ENCODE measurements around the gene CTDSP2.
"Not testable (repeated sequence)": the region's sequence is repeated elsewhere in the genome, so short reads cannot be mapped to it uniquely, and the experiment has no call there.

Gene CTDSP2

DNA sequence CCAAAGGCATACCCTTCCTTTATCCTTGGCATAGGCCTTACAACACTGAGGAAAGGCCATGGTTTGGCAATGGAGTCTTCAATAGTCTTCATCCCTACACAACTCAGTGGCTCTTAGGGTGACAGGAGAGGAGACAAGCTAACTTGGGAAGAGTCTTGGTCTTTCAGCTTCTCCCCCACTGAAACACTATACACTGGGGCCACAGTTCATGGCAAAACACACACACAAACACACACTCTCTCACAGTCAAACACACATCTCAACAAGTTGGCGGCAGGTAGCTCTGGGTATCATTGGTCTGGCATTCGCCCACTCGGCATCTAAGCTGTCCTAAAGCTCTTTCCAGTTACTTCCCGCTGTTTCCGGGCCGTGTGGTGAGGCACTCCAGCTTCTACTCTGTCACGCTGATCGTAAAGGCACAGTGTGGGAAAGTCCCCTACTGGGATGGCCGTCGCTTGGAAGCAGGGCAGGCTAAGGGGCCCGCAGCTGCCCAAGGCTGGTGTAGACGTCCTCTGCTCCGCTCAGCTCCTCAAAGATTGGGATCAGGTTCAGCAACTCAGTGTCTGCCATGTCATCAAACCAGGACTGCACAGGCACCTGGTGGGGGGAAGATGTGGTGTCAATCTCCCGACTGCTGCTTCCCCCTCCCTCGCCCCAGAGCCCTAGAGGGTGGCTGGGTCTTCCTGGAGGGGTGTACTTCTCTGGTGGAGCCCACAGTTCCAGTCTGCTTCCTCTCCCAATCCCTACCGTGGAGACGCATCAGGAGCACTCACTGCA, 23.2 kb downstream of the CTDSP2 start:
- no peak for DNase-seq
- intact Hi-C loops (cut with DNase I) = no loop called here

DNA sequence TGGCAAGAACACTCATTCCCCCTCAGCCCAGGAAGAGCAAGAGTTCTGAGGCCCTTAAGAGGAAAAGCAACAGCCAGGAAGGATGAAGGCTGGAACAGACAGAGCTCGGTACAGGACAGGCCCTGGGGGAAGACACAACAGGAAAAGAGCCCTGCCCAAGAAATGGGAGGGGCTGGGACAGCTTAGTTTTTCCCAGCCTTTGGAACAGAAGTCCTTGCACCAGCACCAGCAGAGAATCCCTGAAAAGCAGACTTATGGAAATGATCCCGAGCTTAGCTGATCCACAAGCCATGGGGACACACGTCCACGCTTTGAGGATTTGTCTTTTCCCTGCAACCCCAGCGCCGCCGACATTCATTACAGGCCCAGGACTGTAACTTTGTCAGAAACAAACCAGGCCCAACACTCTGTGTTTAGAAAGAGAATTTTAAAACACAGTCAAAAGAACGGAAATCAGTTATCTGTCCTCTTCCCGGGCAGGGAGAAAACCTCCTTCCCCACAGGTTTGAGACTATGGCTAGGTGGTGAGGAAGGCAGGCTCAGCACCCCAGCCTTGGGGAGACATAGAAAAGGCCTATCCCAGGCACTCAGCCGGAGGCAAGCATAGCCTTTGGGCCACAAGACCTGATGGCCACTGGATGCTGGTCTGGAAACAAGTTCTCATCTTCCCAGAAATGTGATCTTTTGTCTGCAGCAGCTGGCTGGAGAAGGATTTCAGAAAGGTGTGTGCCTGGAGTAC, 24.0 kb downstream of the CTDSP2 start:
- DNase-seq = no peak
- intact Hi-C loops (cut with DNase I) = no loop called here

DNA sequence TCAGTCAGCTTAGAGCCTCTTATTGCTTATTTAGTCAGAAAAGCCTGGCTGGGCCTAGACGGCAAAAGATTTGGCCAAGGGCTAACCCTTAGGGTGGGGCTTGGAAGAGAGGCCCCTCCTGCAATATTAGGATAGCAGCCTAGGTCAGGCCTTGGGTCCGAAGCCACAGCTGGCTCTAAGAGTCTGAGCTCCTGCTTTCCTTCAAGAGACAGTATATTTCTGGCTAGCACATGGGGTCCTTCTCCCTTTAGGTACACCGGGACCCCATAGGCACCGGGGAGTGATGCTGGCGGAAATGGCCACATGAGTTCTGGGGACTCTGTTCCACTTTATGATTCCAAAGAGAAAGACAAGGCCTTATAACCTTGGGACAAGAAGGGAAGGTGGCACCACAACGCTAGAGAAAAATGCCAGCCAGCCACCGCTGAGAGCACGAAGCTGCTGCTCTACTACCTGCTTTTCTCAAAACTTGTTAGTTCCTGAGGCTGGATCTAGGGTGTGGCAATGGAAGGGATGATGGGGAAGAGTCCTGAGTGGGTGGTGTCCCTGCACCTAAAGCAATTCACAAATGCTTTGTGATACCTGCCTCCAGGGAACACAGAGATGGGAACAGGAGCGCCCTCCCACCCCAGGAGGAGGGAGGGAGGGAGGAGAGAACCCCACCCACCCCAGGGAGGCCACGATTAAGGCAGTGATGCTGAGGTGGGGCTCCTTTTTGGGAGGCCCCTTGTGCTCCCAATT, 24.9 kb downstream of the CTDSP2 start:
- intact Hi-C loops (cut with DNase I) = no loop called here
- peak in 39 of 42 donors; percentile 40 to 91 (median 71) for DNase-seq

DNA sequence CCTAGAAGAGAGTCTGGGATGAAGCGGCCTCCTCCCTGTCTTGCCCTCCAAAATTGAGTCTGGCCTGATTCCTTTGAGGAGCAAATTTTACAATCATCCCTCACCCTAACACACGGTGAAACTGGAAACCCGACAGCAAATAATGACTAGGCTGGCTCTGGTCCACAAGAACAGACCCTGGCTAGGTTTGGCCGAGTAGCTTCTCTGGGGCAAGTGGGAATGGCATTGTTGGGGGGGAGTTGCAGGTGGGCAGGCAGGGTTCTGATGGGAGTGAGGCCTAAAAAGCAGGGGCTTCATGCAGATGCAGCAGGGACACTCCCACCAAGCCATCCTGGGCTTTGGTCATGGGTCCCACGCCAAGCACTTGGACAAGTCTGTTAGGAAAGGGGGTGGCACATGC, 25.5 kb downstream of the CTDSP2 start:
- intact Hi-C loops (cut with DNase I); DNase-seq: not testable (repeated sequence)

DNA sequence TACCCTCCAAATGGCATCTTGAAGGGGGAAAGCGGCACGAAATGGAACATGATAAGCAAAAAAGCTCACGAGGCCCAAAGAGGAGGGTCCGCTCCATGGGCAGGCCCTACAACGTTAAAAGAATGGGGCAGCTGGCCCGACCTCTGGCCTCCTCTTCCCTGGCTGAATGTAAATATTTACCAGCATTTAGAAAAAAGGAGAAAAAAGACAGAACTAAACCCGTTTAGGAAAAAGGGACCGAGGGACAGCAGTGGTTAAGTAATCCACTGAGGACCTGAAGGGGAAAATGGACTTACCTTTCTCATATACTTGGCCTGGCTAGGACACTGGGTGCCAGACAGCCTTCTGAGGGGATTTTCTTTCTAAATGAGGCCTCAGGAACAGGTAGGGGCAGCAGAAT, 26.4 kb downstream of the CTDSP2 start:
- intact Hi-C loops (cut with DNase I) = not testable (repeated sequence)

DNA sequence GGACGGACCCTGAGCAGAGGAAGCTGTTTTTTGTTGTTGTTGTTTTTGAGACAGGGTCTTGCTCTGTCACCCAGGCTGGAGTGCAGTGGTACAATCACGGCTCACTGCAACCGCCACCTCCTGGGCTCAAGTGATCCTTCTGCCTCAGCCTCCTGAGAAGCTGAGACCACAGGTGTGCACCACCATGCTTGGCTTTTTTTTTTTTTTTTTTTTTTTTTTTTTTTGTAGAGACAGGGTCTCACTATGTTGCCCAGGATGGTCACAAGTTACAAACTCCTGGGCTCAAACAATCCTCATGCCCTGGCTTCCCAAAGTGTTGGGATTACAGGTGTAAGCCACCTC, 28.6 kb downstream of the CTDSP2 start:
- DNase-seq = not testable (repeated sequence)

More for the DNA sequence above, 26.4 kb downstream of the CTDSP2 start:
- DNase-seq = not testable (repeated sequence)

DNA sequence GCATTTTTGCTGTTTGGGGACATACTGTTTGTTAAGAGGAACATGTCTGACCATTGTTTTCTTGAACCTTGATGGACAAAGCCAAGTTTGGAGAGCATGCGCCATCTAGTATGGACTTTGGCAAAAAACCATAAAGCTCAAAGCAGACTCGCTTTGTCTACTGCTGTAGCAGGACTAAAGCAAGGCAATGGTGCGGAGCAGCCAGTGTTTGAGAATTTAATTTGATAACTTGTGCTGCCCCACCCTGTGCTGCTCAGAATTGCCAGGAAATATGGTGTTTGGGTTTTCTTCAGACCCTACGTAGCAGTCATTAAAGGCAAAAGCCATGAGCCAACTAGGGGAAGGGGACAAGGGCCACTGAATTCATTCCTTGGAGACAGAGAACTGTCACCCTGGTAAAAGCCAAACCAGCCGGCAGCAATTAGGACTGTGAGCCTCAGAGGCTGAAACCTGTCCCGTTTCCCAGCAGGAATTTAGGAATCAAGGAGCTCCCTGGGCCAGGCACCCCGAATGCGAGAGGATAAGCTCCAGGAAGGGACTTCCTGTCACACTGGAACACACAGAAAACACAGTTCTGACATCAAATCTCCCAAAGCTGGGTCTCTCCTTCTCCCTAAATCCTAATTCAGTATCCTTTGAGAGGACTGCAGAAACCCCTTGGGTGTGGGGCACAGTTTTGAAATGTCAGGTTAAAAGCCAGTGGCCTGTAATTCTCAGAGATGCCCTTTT, 29.1 kb downstream of the CTDSP2 start:
- DNase-seq = no peak
- intact Hi-C loops (cut with DNase I) = no loop called here

More for the DNA sequence above, 28.6 kb downstream of the CTDSP2 start:
- intact Hi-C loops (cut with DNase I) = not testable (repeated sequence)

DNA sequence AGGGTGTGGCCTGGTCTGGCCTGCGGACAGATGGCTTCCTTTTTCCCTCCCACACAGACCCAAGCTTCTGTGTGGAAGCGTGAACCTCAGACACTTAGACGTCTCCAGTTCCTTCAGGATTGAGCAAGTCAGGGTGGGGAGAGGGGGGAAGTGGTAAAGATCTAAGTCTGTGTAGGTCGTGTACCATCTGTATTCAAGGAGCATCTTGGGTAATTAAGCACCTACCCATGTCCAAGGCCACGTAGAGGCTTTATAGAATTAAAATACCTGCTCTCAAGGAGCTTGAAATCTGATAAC, 29.7 kb downstream of the CTDSP2 start:
- intact Hi-C loops (cut with DNase I) = no loop called here

DNA sequence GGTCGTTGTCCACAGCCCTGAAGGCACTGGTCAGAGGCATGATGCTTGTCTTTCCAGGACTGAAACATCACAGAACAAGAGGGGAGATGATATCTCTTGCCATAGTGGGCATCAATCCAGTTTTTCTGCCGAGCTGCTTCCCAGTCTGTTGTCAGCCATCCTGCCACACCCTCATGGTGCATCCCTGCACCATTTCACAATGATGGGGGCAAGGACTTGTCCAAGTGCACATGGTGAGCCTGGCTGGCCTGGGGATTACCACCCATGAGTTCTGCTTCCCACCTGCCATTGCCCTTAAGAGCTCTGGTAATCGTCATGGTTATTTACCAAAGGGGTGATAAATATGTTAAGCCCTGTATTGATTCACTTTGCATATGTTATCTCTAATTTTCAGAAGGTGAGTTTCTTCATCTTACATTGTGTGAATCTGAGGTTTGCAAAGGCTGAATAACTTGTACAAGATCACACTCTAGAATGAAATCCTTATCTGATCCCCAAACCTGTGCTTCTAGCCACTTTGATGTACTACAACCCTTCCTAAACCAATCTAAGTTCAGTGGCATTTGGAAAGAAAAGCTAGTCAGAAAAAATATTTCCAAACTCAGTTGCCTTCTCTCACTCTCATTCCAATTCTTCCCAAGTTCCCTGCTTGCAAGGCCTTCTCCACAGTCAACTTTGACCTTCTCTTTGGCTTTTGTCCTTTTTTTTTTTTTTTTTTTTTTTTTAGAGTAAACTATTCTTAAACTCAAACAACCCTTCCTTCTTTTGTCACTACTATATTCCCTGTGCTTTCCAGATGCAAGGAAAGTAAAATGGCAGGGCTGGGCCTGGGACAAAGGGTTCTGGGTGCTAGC, 30.3 kb downstream of the CTDSP2 start:
- no peak for DNase-seq
- intact Hi-C loops (cut with DNase I) = no loop called here

More for the DNA sequence above, 29.7 kb downstream of the CTDSP2 start:
- no peak for DNase-seq

DNA sequence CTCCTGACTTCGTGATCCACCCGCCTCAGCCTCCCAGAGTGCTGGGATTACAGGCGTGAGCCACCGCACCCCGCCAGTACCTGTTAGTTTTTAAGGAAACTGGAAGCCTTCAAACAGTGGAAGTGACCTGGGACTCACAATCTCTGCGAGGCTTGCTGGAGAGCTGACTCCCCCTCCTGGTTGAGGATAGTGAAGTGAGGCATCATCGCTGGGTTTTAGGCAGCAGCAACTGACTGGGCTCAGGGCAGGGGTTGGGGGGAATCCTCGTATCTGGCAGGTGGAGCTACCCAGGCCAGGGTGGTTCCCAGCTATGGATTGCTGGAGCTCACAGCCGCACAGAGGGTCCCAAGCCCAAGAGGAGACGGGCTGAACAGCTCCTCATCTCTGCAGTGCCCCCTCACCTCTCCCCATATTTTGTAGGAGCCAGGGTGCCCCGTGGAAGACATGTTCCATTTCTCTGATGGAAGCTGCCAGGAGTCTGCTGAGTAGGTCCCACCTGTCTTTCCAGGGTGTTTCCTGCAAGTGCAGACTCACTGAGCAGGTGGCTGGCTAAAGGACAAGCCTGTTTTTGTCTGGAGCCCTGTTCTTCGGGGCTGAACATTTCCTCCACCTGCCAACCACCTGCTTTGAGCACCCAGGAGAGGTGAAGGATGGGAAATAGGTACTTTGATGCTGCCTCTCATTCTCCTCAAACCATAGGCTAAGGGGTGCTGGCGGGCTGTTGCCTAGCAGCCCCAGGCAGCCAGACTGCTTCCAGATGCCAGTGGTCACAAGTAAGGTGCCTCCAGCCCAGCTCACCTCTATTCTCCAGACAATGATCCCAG, 31.1 kb downstream of the CTDSP2 start:
- intact Hi-C loops (cut with DNase I) = no loop called here
- no peak for DNase-seq

DNA sequence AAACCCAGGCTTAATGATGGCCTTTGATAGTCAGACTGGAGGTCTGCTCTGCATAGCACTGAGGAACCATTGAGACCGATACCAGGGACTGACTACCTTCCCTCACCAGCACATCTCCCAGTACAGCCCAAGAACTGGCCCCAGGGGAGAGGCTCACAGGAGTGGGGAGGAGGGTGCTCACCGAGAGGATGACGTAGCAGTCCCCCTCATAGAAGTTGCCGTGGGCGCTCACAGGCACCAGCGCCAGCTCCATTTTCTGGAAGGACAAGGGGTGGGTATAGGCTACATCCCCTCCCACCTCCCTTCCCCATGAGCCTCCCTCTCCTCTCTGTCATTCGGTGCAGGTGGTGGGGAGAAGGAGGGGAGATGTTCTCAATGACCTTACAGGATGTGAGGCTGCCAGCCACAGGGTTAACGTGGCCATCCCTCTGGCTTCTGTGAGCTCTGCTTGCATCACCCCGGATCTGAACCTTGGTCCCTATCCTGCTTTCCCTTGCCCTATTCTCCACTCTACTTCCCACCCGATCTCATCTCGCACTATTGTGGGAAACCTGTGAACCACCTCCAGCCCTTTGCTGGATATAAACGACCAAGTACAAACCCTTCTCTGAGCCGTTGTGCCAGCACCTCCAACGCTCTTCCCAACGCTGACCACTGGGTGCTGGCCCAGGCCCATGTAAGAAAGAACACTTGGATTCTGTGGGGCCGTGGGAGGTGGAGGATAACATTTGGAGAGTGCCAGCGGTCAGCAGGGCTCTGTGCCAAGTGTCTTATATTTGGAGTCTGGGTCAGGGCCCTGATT, 32.4 kb downstream of the CTDSP2 start:
- DNase-seq = no peak
- intact Hi-C loops (cut with DNase I) = no loop called here

DNA sequence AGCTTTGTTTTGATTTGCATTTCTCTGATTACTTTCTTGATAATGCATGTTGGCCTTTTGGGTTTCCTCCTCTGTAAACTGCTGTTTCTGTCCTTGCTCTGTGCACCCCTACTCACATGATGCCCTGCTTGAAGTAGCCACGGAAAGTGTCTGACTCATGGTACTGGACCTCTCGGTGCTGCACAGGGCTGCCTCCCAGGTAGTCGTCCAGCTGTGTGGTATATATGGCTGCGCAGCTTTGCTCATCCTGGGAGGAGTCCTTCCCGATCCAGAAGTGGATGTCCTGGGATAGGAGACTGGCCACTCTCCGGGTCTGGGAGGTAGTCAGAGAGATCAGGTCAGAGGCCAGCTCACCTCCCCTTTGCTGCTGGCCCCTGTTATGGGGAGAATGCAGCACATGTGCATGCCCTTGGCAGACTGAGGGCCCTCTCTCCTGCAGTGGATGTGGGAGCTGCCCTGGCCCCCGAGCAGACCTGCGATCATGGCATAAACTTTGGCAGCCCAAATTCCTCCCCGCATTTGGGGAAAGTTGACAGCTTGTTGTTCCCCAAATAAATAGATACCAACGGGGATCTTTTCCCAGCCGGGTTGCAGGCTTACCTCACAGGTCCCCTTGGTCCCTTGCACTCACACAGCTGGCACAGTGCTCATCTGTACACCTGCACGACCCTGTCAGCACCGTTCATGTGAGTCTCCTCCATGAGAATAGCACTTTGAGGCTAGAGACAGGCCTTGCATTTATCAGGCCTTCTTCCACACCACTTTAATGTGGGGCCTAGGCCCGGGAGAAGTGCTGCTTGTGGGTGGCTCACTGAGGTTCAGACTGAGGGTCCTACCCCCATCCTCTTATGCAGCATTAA, 33.2 kb downstream of the CTDSP2 start:
- DNase-seq = no peak
- intact Hi-C loops (cut with DNase I) = no loop called here

DNA sequence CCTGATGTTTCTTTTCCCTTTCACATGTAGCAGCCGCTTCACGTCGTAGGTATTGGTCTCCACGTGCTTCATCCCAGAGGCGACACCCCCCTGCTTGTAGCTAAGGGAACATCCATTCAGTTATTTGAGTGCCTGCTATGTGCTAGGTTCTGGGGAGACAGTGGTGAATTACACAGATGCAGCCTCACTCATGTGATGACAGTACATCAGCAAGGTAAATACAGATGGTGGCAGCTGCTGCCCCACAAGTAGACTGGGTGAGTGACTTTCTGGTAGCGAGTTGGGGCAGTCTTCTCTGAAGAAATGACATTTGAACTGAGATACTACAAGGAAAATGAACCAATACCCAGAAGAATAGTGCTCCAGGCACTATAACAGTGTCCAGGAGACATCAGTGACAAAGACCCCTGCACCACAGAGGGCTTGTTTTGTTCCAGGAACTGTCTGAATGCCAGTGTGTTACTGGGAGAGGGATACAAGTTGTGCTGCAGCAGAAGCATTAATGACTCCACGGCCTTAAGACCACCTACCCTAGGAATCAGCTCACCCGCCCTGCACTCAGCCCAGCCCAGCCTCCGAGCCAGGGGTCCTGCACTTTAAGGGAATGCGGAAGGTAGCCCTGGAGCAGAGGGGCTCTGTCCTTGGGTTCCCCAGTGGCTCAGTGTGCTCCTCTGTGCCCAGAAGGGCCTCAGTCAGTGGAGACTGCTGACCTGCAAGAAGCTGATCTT, 35.3 kb downstream of the CTDSP2 start:
- DNase-seq = peak in 2 of 42 donors; percentile 4 to 32
- intact Hi-C loops (cut with DNase I) = no loop called here

DNA sequence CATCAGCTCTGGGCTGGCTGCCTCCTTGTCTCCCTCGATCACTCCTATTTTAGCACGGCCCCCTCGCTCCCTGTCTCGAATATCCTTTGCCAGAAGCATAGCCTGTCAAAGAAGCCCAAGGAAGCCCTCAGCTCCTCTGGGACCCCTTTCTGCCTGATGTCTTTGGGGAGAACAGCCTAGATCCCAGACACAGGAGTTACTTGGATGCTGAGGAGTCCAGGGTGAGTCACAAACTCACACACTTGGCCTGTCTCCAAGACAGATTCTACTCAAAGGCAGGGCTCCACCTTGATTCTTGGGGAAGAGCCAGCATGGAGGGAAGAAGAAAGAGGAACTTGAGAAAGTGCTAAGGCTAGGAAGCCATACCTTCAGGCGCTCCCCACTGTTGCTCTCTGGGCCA, 36.1 kb downstream of the CTDSP2 start:
- peak in 1 of 42 donors; percentile 38 for DNase-seq
- intact Hi-C loops (cut with DNase I) = no loop called here

DNA sequence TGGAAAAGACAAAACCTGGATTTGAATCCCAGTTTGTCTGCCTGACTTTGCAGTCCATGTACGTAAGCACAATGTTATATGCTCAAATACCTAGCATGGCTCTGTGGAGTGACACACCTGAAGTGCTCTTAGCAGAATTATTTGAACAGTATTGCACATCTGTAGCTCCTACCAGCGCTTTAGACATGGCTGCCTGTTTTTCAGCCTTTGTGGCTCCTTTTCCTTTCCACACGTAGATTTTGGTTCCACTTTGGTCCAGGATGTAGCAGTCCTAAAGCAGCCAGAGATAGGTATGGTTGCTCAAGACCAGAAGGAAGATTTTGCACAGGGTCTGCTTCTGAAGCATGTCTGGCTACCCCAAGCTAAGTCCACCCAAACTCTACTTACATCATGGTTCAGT, 37.1 kb downstream of the CTDSP2 start:
- DNase-seq = no peak
- intact Hi-C loops (cut with DNase I) = no loop called here

Measured in head of caudate nucleus (tissue), 42 donors.